Activated CD4-positive, alpha-beta T cell treated with anti-CD3 and anti-CD28 coated beads for 36 hours (primary cell): ENCODE results near the gene TNRC6B. TPM values are rescaled to one million over a fixed set of nuclear protein-coding genes. Genes with fewer than 3 reads are reported as not detected.
A peak's percentile ranks its signal among the peaks of the same experiment; 100 is the strongest.
"Not testable (repeated sequence)": the region's sequence is repeated elsewhere in the genome, so short reads cannot be mapped to it uniquely, and the experiment has no call there.

Source experiments
- ATAC-seq: fragments of 200-7000 bp; cut with Tn5 transposase; one replicate; pipeline ENCODE4 v1.10.0; 2021; ENCODE audit warnings: mild to moderate bottlenecking, moderate library complexity
- CTCF ChIA-PET: fragments of 350-600 bp; sonication (Branson Sonifier 250); formaldehyde crosslinking; loops from one replicate; lab custom pipeline; 2021; ENCODE audit warnings: antibody characterized with exemption; lab: Charles Lee
- POLR2A ChIA-PET: fragments of 350-600 bp; sonication (Branson Sonifier 250); formaldehyde crosslinking; loops from one replicate; lab custom pipeline; 2021; ENCODE audit warnings: antibody characterized with exemption, inconsistent platforms; lab: Charles Lee
- DNase-seq: peaks from one replicate; pipeline ENCODE4 v3.0.0-alpha.2; 2020
- H3K27ac Mint-ChIP-seq: one replicate; pipeline ENCODE4 v1.8.0; 2021; ENCODE audit warnings: mixed read lengths
- H3K27me3 Mint-ChIP-seq: one replicate; pipeline ENCODE4 v1.8.0; 2021; ENCODE audit warnings: mixed read lengths
- H3K36me3 Mint-ChIP-seq: one replicate; pipeline ENCODE4 v1.8.0; 2021; ENCODE audit warnings: low read depth, mixed read lengths
- H3K4me1 Mint-ChIP-seq: one replicate; pipeline ENCODE4 v1.8.0; 2021; ENCODE audit warnings: mixed read lengths
- H3K4me3 Mint-ChIP-seq: one replicate; pipeline ENCODE4 v1.8.0; 2021; ENCODE audit warnings: mild to moderate bottlenecking, moderate library complexity, mixed read lengths
- H3K9me3 Mint-ChIP-seq: one replicate; pipeline ENCODE4 v1.8.0; 2021; ENCODE audit warnings: low read depth, mixed read lengths
- intact Hi-C, 2 experiments: fragments of 100-400 bp; cut with DNase I in 1 of 2; cut with micrococcal nuclease in 1 of 2; formaldehyde crosslinking; loops; one replicate each; pipeline versions ENCODE4 v1.14.2 to v1.15.1; 2022 to 2024; cut with DNase I, micrococcal nuclease
- total RNA-seq, 2 experiments: library from RNA; stranded (reverse); gene quantifications; one replicate each; pipeline ENCODE4 v1.2.3, GENCODE V29; 2021

The TNRC6B gene
- total RNA-seq, 2 experiments from 2014 or later: 37.3 to 40.3 TPM

DNA sequence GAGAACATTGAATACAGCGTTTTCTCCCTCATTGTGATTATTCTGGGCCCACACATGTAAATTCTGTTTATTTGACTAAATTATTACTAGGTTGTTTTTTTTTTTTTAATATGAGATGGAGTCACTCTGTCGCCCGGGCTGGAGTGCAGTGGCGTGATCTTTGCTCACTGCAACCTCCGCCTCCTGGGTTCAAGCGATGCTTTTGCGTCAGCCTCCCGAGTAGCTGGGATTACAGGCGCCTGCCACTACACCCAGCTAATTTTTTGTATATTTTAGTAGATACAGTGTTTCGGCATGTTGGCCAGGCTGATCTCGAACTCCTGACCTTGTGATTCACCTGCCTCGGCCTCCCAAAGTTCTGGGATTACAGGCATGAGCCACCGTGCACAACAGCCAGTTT lies 5.9 kb downstream of the TNRC6B start:
- DNase-seq, intact Hi-C loops, ATAC-seq, H3K9me3 Mint-ChIP-seq, POLR2A ChIA-PET, H3K27me3 Mint-ChIP-seq: not testable (repeated sequence)
- Mint-ChIP-seq H3K36me3 (peaks cover 13% of the 10 kb centered on the region), H3K4me3 (peak overlapping the region; percentile 61), H3K27ac (peak overlapping the region; percentile 89), H3K4me1 (peaks cover 74% of the 10 kb centered on the region)
- CTCF ChIA-PET: interaction anchor here (1.0 kb wide), 1 partner anchor 92 kb away, joined by 3 read pairs; no protein-coding TSS in a partner anchor

- H3K4me3 Mint-ChIP-seq: no peak overlapping the region
- no peak overlapping the region for H3K27ac Mint-ChIP-seq
- H3K9me3 Mint-ChIP-seq: no peaks in the 10 kb centered on the region
- POLR2A ChIA-PET: no interaction called here
- CTCF ChIA-PET: no interaction called here
- ATAC-seq (no peak), DNase-seq (no peak)
- intact Hi-C loops: no loop called here
- H3K36me3 Mint-ChIP-seq: peaks cover 16% of the 10 kb centered on the region
- no peaks in the 10 kb centered on the region for H3K27me3 Mint-ChIP-seq
- peaks cover 76% of the 10 kb centered on the region for H3K4me1 Mint-ChIP-seq
Measured at GRCh38 chr22:40187389-40187788, 9.7 kb downstream of the TNRC6B start.

GRCh38 chr22:40189997-40190396 lies 12.3 kb downstream of the TNRC6B start:
- ATAC-seq (no peak), DNase-seq (no peak)
- ChIA-PET CTCF (interaction anchor here (0.6 kb wide), 1 partner anchor 134 kb away, joined by 4 read pairs; no protein-coding TSS in a partner anchor), POLR2A (no interaction called here)
- Mint-ChIP-seq H3K4me1 (peaks cover 80% of the 10 kb centered on the region), H3K36me3 (peaks cover 10% of the 10 kb centered on the region), H3K9me3 (no peaks in the 10 kb centered on the region), H3K4me3 (no peak overlapping the region), H3K27me3 (no peaks in the 10 kb centered on the region), H3K27ac (no peak overlapping the region)
- intact Hi-C loops: no loop called here

DNA sequence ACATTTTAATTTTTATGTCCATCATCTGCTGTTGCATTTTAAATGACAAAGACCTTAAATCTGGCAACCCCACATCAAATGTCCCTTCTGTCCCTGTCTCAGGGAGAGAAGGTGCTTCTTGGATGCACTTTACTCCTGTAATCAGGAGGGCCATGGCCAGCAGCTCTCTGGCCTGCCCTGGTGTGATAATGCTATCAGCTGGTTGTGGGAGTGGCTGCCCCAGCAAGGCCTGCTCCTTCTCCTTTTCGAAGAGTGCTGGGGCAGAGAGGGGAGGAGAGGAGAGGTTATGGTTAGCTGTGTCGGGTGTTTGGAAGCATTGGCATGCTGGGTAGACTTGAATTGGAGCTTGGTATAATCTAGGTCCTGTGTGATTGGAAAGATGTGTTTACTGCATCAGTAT lies 12.8 kb downstream of the TNRC6B start:
- intact Hi-C loops: no loop called here
- peaks cover 81% of the 10 kb centered on the region for H3K4me1 Mint-ChIP-seq
- H3K36me3 Mint-ChIP-seq: peaks cover 10% of the 10 kb centered on the region
- no peaks in the 10 kb centered on the region for H3K9me3 Mint-ChIP-seq
- DNase-seq (no peak), ATAC-seq (no peak)
- H3K27ac Mint-ChIP-seq: peak overlapping the region; percentile 17
- no peaks in the 10 kb centered on the region for H3K27me3 Mint-ChIP-seq
- no peak overlapping the region for H3K4me3 Mint-ChIP-seq
- ChIA-PET CTCF (interaction anchor here (0.6 to 2.3 kb wide), 4 partner anchors 10 to 205 kb away, joined by 3 to 6 read pairs (median 4); partner anchors contain the start of gene TNRC6B), POLR2A (no interaction called here)

DNA sequence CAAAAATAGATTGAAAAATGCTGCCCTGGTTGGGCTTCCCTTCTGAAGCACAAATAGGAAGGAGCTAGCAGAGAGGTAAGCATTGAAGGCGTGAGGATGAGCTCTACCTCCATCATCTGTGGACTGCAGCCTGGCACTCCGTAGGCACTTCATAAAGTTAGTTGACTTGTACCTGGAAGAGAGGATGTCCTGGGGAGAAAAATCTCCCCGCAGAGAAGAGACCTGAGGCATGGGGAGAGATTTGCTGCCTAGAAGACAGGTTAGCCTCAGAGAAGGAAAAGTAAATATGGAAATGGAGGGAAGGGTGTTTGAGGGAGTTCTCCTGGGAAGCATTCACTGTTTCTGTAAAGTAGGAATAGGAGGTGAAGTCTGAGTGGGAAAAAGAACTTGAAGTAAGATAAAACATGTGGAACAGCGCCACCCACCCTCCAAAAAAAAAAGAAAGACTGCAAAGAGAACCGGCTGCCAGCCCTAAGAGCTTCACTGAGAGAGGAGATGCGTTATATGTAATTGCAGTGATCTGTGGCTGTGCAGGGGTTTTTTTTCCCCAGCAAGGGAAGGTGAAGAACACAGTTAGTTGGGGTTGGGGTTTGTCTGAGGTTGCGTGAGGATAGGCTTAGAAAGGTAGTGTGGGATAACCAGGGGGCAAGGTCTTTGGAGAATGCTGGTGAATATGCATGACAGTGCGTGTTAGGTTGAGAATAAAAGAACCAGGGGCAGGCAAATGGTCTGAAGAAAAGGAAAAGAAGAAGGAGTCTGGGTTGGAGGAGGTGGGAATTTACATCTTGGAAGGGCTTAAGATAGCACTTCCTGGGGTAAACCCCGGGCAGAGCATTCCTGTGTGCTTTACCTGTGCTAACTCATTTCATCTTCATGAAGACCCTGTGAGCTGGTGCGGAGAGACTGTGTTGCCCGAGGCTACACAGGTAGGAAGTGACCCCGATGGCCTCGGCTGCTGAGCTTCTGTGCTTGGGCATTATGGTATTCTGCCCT lies 16.0 kb downstream of the TNRC6B start:
- Mint-ChIP-seq H3K36me3 (peaks cover 9% of the 10 kb centered on the region), H3K27me3 (no peaks in the 10 kb centered on the region), H3K4me3 (no peak overlapping the region), H3K4me1 (peaks cover 86% of the 10 kb centered on the region), H3K9me3 (no peaks in the 10 kb centered on the region), H3K27ac (peak overlapping the region; percentile 72)
- ATAC-seq (no peak), DNase-seq (no peak)
- intact Hi-C loops: no loop called here
- ChIA-PET CTCF (interaction anchor here (0.6 to 1.5 kb wide), 11 partner anchors 16 to 421 kb away, joined by 3 to 8 read pairs (median 3); partner anchors contain the start of gene TNRC6B), POLR2A (interaction anchor here (0.6 kb wide), 2 partner anchors 156 to 184 kb away, joined by 3 to 6 read pairs; no protein-coding TSS in a partner anchor)

DNA sequence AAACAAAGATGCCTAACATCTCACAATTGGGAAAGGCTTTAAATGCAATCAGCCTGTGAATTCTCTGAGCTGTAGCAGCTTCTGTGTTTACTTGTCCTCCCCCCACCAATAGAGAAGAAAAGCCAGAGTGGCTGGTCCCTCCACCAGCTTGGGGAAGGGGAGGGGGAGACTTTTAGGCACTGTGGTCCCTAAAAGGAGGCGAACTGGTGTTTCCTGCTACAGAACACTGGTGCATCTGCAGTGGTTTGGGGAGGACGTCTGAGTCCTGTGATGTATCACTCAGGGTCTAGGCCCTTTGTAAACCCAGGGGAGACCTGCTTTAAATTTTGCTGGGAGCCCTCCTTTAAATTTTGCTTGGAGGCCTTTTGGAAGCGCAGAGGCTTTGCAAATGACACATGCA lies 16.9 kb downstream of the TNRC6B start:
- no peak for ATAC-seq
- Mint-ChIP-seq H3K27me3 (no peaks in the 10 kb centered on the region), H3K9me3 (no peaks in the 10 kb centered on the region), H3K4me1 (peaks cover 86% of the 10 kb centered on the region), H3K36me3 (peaks cover 12% of the 10 kb centered on the region), H3K4me3 (no peak overlapping the region), H3K27ac (no peak overlapping the region)
- no peak for DNase-seq
- CTCF ChIA-PET: interaction anchor here (0.7 to 1.4 kb wide), 4 partner anchors 13 to 153 kb away, joined by 3 to 5 read pairs (median 3); no protein-coding TSS in a partner anchor
- intact Hi-C loops: loop anchor here (5.0 kb wide), 2 partner anchors 48 to 137 kb away; no protein-coding TSS in a partner anchor
- POLR2A ChIA-PET: no interaction called here

DNA sequence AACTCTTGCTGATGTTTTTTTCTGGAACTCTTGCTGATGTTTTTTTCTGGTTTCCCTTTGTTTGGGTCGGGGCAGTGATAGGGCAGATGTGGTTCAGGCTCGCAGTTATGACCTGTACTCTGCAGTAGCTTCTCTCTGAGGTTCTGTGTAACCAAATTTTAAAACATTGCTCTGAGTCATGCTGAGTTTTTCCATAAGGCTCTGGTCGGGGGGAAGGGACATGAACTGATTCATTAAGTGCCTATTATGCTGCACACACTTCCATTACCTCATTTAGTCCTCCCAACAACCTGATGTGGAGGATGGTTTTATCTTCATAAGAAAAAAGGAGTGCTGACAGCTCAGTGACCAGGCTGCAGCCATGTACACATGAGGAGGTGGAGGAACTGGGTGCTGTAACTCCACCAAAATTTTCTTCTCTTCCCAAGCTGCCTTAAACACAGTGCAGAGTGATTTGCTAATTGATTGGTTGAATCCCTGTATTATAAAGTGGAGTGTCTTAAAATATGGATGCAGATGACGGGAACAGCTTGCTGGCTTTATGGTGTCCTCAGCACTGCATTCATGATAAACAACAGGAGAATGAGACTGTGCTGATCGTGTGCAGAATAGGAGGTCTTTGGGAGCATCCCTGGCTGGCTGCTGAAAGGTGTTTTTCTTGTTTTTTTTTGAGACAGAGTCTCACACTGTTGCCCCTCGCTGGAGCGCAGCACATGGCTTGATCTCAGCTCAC lies 19.1 kb downstream of the TNRC6B start:
- DNase-seq (peak; percentile 77), ATAC-seq (peak; percentile 94)
- POLR2A ChIA-PET: interaction anchor here (0.8 to 1.5 kb wide), 5 partner anchors 19 to 677 kb away, joined by 3 to 14 read pairs (median 3); partner anchors contain the start of gene TNRC6B
- Mint-ChIP-seq H3K4me3 (peak overlapping the region; percentile 20), H3K36me3 (peaks cover 6% of the 10 kb centered on the region), H3K9me3 (no peaks in the 10 kb centered on the region), H3K27me3 (no peaks in the 10 kb centered on the region), H3K27ac (peak overlapping the region; percentile 87), H3K4me1 (peaks cover 83% of the 10 kb centered on the region)
- CTCF ChIA-PET: interaction anchor here (0.6 to 1.7 kb wide), 13 partner anchors 14 to 176 kb away, joined by 3 to 8 read pairs (median 3); partner anchors contain the start of gene TNRC6B
- intact Hi-C loops: loop anchor here (1.0 to 5.0 kb wide), 7 partner anchors 19 to 152 kb away; partner anchors contain the start of genes TNRC6B (in 2 of the 2) and ADSL (in 1 of the 2)

GRCh38 chr22:40197421-40197820 lies 19.7 kb downstream of the TNRC6B start:
- H3K9me3 Mint-ChIP-seq, DNase-seq, H3K27me3 Mint-ChIP-seq, H3K36me3 Mint-ChIP-seq, ATAC-seq, H3K4me3 Mint-ChIP-seq: not testable (repeated sequence)
- ChIA-PET CTCF (interaction anchor here (0.7 to 1.7 kb wide), 8 partner anchors 18 to 149 kb away, joined by 3 to 5 read pairs (median 4); no protein-coding TSS in a partner anchor), POLR2A (interaction anchor here (1.0 to 1.5 kb wide), 2 partner anchors 20 to 54 kb away, joined by 3 to 14 read pairs; partner anchors contain the start of gene TNRC6B)
- intact Hi-C loops: loop anchor here (5.0 kb wide), 2 partner anchors 45 to 140 kb away; no protein-coding TSS in a partner anchor
- H3K27ac Mint-ChIP-seq: peak overlapping the region; percentile 87
- H3K4me1 Mint-ChIP-seq: peaks cover 83% of the 10 kb centered on the region

- ChIA-PET CTCF (interaction anchor here (1.1 kb wide), 1 partner anchor 21 kb away, joined by 3 read pairs; no protein-coding TSS in a partner anchor), POLR2A (interaction anchor here (0.6 to 2.5 kb wide), 2 partner anchors 126 to 154 kb away, joined by 3 to 6 read pairs; no protein-coding TSS in a partner anchor)
- intact Hi-C loops: loop anchor here (5.0 kb wide), 2 partner anchors 44 to 141 kb away; no protein-coding TSS in a partner anchor
- Mint-ChIP-seq H3K4me3 (no peak overlapping the region), H3K27me3 (no peaks in the 10 kb centered on the region), H3K27ac (peak overlapping the region; percentile 38), H3K36me3 (peaks cover 13% of the 10 kb centered on the region), H3K9me3 (no peaks in the 10 kb centered on the region), H3K4me1 (peaks cover 83% of the 10 kb centered on the region)
- DNase-seq (no peak), ATAC-seq (no peak)
Measured at GRCh38 chr22:40198733-40199132, 21.0 kb downstream of the TNRC6B start.

- H3K4me3 Mint-ChIP-seq: no peak overlapping the region
- peaks cover 84% of the 10 kb centered on the region for H3K4me1 Mint-ChIP-seq
- peaks cover 14% of the 10 kb centered on the region for H3K36me3 Mint-ChIP-seq
- DNase-seq (no peak), ATAC-seq (no peak)
- intact Hi-C loops: loop anchor here (5.0 kb wide), 2 partner anchors 43 to 142 kb away; no protein-coding TSS in a partner anchor
- H3K9me3 Mint-ChIP-seq: no peaks in the 10 kb centered on the region
- ChIA-PET POLR2A (interaction anchor here (2.5 kb wide), 1 partner anchor 155 kb away, joined by 6 read pairs; no protein-coding TSS in a partner anchor), CTCF (interaction anchor here (1.1 kb wide), 1 partner anchor 21 kb away, joined by 3 read pairs; no protein-coding TSS in a partner anchor)
- no peaks in the 10 kb centered on the region for H3K27me3 Mint-ChIP-seq
- H3K27ac Mint-ChIP-seq: peak overlapping the region; percentile 51
Measured at GRCh38 chr22:40199223-40199622, 21.5 kb downstream of the TNRC6B start.
